Stimulated activated CD8-positive, alpha-beta memory T cell treated with anti-CD3 and anti-CD28 coated beads, Interleukin-7, amount 100 ng/mL, for 1 hour (primary cell): ENCODE data around the gene AGO3.
A peak's percentile ranks its signal among the peaks of the same experiment; 100 is the strongest.

ENCODE experiments used
- DNase-seq, 2 donors: peaks; one replicate each; pipeline ENCODE4 v3.0.0-alpha.2; 2020; ENCODE audit warnings: low read depth in 2 of 2

AGO3 gene

GRCh38 chr1:36083635-36084496, 153.0 kb downstream of the AGO3 start, which contains the start of gene TEKT2:
TEKT2 (plus strand) TSS chr1:36084094; CDS start chr1:36084922, 828 bp downstream.
- DNase-seq, result no peak

- no peak for DNase-seq
Measured at GRCh38 chr1:36084497-36085115, 153.7 kb downstream of the AGO3 start.

- no peak for DNase-seq
Measured at GRCh38 chr1:36085126-36085525, 154.2 kb downstream of the AGO3 start.

GRCh38 chr1:36085686-36086526, 155.0 kb downstream of the AGO3 start:
- DNase-seq, result no peak

GRCh38 chr1:36086529-36087232, 155.8 kb downstream of the AGO3 start:
- no peak for DNase-seq

- DNase-seq, result no peak
Measured at GRCh38 chr1:36087233-36088123, 156.6 kb downstream of the AGO3 start.

GRCh38 chr1:36088265-36088576, 157.3 kb downstream of the AGO3 start:
- DNase-seq, result no peak

- peak; percentile 80 to 88 for DNase-seq
Measured at GRCh38 chr1:36088577-36089392, 157.9 kb downstream of the AGO3 start, which contains the start of gene ADPRS. ADPRS (plus strand) TSS chr1:36088892; CDS start chr1:36088905, 13 bp downstream.

- no peak for DNase-seq
Measured at GRCh38 chr1:36089393-36090121, 158.7 kb downstream of the AGO3 start.

- DNase-seq, result no peak
Measured at GRCh38 chr1:36091141-36091540, 160.2 kb downstream of the AGO3 start.

GRCh38 chr1:36091698-36092097, 160.8 kb downstream of the AGO3 start:
- no peak for DNase-seq

- DNase-seq, result no peak
Measured at GRCh38 chr1:36092166-36092797, 161.4 kb downstream of the AGO3 start.

GRCh38 chr1:36092798-36093185, 161.9 kb downstream of the AGO3 start:
- DNase-seq, result no peak

GRCh38 chr1:36093226-36093625, 162.3 kb downstream of the AGO3 start:
- DNase-seq, result no peak

- no peak for DNase-seq
Measured at GRCh38 chr1:36093929-36094328, 163.0 kb downstream of the AGO3 start.

- no peak for DNase-seq
Measured at GRCh38 chr1:36094621-36095061, 163.7 kb downstream of the AGO3 start.

- no peak for DNase-seq
Measured at GRCh38 chr1:36095760-36096405, 165.0 kb downstream of the AGO3 start.
